ENCODE data around the gene OOSP3. TPM values are rescaled to one million over a fixed set of nuclear protein-coding genes. Genes with fewer than 3 reads are reported as not detected.

Gene OOSP3
- total and polyA plus RNA-seq, 9 donors = not detected

- TF ChIP-seq CTCF (IDR thresholded peaks at IDR 0.05) = no peak
- TF ChIP-seq POLR2A (IDR thresholded peaks at IDR 0.05) = no peak
- no peak for TF ChIP-seq EP300 (IDR thresholded peaks at IDR 0.05)
- Histone ChIP-seq H3K27me3 (no peaks in the 10 kb centered on the region), H3K36me3 (no peaks in the 10 kb centered on the region), H3K9me3 (no peaks in the 10 kb centered on the region), H3K27ac (no peak overlapping the region), H3K4me3 (no peak overlapping the region), H3K4me1 (ENCODE audit: insufficient read depth) (no peaks in the 10 kb centered on the region)
- intact Hi-C loops (cut with DNase I) = no loop called here
- DNase-seq = no peak
- 77 to 83% (median 79%) methylated on average over 9 of the region's 9 CpGs for WGBS, 3 donors
Observed at GRCh38 chr11:59875856-59876519, 2.6 kb upstream of the OOSP3 start.

- H3K9me3 ChIP-seq = no peaks in the 10 kb centered on the region
- no peaks in the 10 kb centered on the region for H3K36me3 ChIP-seq
- intact Hi-C loops (cut with DNase I) = no loop called here
- H3K4me3 ChIP-seq = no peak overlapping the region
- H3K27ac ChIP-seq = no peak overlapping the region
- TF ChIP-seq POLR2A (IDR thresholded peaks at IDR 0.05) = no peak
- TF ChIP-seq EP300 (IDR thresholded peaks at IDR 0.05) = no peak
- no peak for TF ChIP-seq CTCF (IDR thresholded peaks at IDR 0.05)
- no peaks in the 10 kb centered on the region for H3K4me1 ChIP-seq (ENCODE audit: insufficient read depth)
- no peak for DNase-seq
- H3K27me3 ChIP-seq = no peaks in the 10 kb centered on the region
Observed at GRCh38 chr11:59877325-59877724, 1.3 kb upstream of the OOSP3 start.

- H3K4me1 ChIP-seq (ENCODE audit: insufficient read depth) = no peaks in the 10 kb centered on the region
- TF ChIP-seq POLR2A (IDR thresholded peaks at IDR 0.05) (no peak), CTCF (IDR thresholded peaks at IDR 0.05) (no peak), EP300 (IDR thresholded peaks at IDR 0.05) (no peak)
- intact Hi-C loops (cut with DNase I) = no loop called here
Observed at GRCh38 chr11:59877784-59878183, 798 bp upstream of the OOSP3 start.

GRCh38 chr11:59879567-59879966 is 985 bp downstream of the OOSP3 start:
- no peak overlapping the region for H3K27ac ChIP-seq
- no peaks in the 10 kb centered on the region for H3K36me3 ChIP-seq
- intact Hi-C loops (cut with DNase I) = no loop called here
- no peak for DNase-seq
- 37 to 44% (median 38%) methylated on average over 1 of the region's 1 CpG for WGBS, 3 donors
- no peaks in the 10 kb centered on the region for H3K4me1 ChIP-seq (ENCODE audit: insufficient read depth)
- no peak overlapping the region for H3K4me3 ChIP-seq
- TF ChIP-seq CTCF (IDR thresholded peaks at IDR 0.05) (no peak), POLR2A (IDR thresholded peaks at IDR 0.05) (no peak), EP300 (IDR thresholded peaks at IDR 0.05) (no peak)
- no peaks in the 10 kb centered on the region for H3K27me3 ChIP-seq
- H3K9me3 ChIP-seq = no peaks in the 10 kb centered on the region

More at GRCh38 chr11:59877784-59878183, 798 bp upstream of the OOSP3 start:
- no peaks in the 10 kb centered on the region for H3K27me3 ChIP-seq
- H3K4me3 ChIP-seq = no peak overlapping the region
- H3K36me3 ChIP-seq = no peaks in the 10 kb centered on the region
- no peak for DNase-seq
- H3K27ac ChIP-seq = no peak overlapping the region
- H3K9me3 ChIP-seq = no peaks in the 10 kb centered on the region

All from ovary (tissue), 9 donors.